Ovary (tissue), 10 donors: ENCODE measurements around the gene ADGRF5. TPM values are rescaled to one million over a fixed set of nuclear protein-coding genes. Genes with fewer than 3 reads are reported as not detected.

Experiments
- DNase-seq, 5 donors: peaks; one replicate each; pipeline ENCODE4 v3.0.0-alpha.2; 2019 to 2020
- H3K27ac ChIP-seq, 2 donors: fragments of 200-600 bp; one replicate each; pipeline versions ENCODE4 v1.5.1 to v1.8.0; 2019 to 2022
- H3K27me3 ChIP-seq: fragments of 200-600 bp; one replicate; pipeline ENCODE4 v1.8.0; 2022
- H3K36me3 ChIP-seq: fragments of 200-600 bp; sonication (generic); one replicate; pipeline ENCODE4 v1.5.1; 2019
- H3K4me1 ChIP-seq: one replicate; pipeline ENCODE4 v1.8.1; 2013; ENCODE audit warnings: mild to moderate bottlenecking, moderate library complexity; ENCODE audit not compliant: insufficient read depth
- H3K4me3 ChIP-seq: fragments of 200-600 bp; sonication (generic); one replicate; pipeline ENCODE4 v1.5.1; 2017
- H3K9me3 ChIP-seq, 2 donors: fragments of 200-600 bp in 1 of 2; sonication (generic) in 1 of 2; one replicate each; pipeline versions ENCODE4 v1.5.1 to v1.8.1; 2013 to 2019; ENCODE audit warnings: mild to moderate bottlenecking in 1 of 2, moderate library complexity in 1 of 2
- CTCF ChIP-seq, 3 donors: fragments of 450-650 bp in 2 of 3; fragments of 200-600 bp in 1 of 3; IDR thresholded peaks; one replicate each; pipeline versions ENCODE4 v1.5.1 to v1.8.0; 2016 to 2022; ENCODE audit warnings: antibody characterized with exemption in 3 of 3, mild to moderate bottlenecking in 1 of 3
- EP300 ChIP-seq: sonication (generic); formaldehyde crosslinking; IDR thresholded peaks from one replicate; pipeline ENCODE4 v1.6.1; 2017; ENCODE audit warnings: antibody characterized with exemption
- POLR2A ChIP-seq: fragments of 450-650 bp; IDR thresholded peaks from one replicate; pipeline ENCODE4 v1.6.1; 2017; ENCODE audit warnings: antibody characterized with exemption, mild to moderate bottlenecking, moderate library complexity
- WGBS, 3 donors: extraction: QIAGEN DNeasy Blood & Tissue Kit in 1 of 3; methylation state at CpG; one replicate each; pipeline versions ENCODE4 v1.1.5 to v1.1.7; 2013 to 2017; 5-methylcytosine and 5-hydroxymethylcytosine counted together
- intact Hi-C, 4 donors: fragments of 100-400 bp; cut with DNase I; formaldehyde crosslinking; loops; one replicate each; pipeline versions ENCODE4 v1.11.0 to v1.15.1; 2022 to 2023
- long read RNA-seq, 3 donors: library from polyadenylated mRNA in 2 of 3; unstranded in 2 of 3; transcript quantifications; one replicate each; pipeline ENCODE4 v2.0.0 and lab custom pipeline, GENCODE V29; 2021 to 2026
- polyA plus RNA-seq, 2 donors: library from polyadenylated mRNA; stranded (reverse); fragments of 200-250 nt in 1 of 2; fragments of 350-450 nt in 1 of 2; fragmentation: Illumina TruSeq in 1 of 2; extraction: RNeasy Lipid Tissue Mini Kit (QIAGEN cat#74804) in 1 of 2; gene quantifications; one replicate each; pipeline ENCODE4 v1.2.3, GENCODE V29; 2013 to 2014
- total RNA-seq, 7 donors: library from RNA; depleted of rRNA in 2 of 7; stranded (reverse); fragments of >200 nt in 2 of 7; fragmentation: NEBNext Ultra II Directional in 3 of 7; extraction: Animal tissue kit (Norgen Biotek cat#: 25700) in 3 of 7; gene quantifications; one replicate each; pipeline versions ENCODE4 v1.1.0 to v1.2.4, GENCODE V29; 2016 to 2023
- donor health status: DM: no; HTN: no; CAD: no; lungs with moderate emphysema.
- donor health status: DM: no; HTN: no; CAD: no.
- donor health status: Bipolar disorder and iron deficiency.
- donor health status: DM: yes; HTN: yes; CAD: no.
- donor health status: DM: no; HTN: no; CAD: no.
- donor health status: DM: yes; HTN: yes; CAD: no.

The ADGRF5 gene
- total RNA-seq (10 to 100 TPM in 3 of 7 donors, 1 to 10 TPM in 4; 4.7 to 22.3 (median 7.0) TPM), polyA plus RNA-seq (10 to 100 TPM; 13.1 to 41.2 TPM)
- long read RNA-seq, donor 1, partial matches to known transcripts = 2 of 3 reads
- long read RNA-seq, donor 1, other reads (novel, unspliced or antisense) = 1 of 3 reads
- long read RNA-seq, donor 2 = 0 reads
- long read RNA-seq, donor 3, full-length matches to known transcripts = 1 of 19 reads
- long read RNA-seq, donor 3, partial matches to known transcripts = 13 of 19 reads
- long read RNA-seq, donor 3, other reads (novel, unspliced or antisense) = 5 of 19 reads

- no peaks in the 10 kb centered on the region for H3K9me3 ChIP-seq
- intact Hi-C loops = no loop called here
- 74 to 84% (median 79%) methylated on average over 13 of the region's 13 CpGs for WGBS, 3 donors
- no peaks in the 10 kb centered on the region for H3K4me1 ChIP-seq
- H3K27ac ChIP-seq = no peak within 1 kb of the TSS
- no peaks in the 10 kb centered on the region for H3K27me3 ChIP-seq
- H3K4me3 ChIP-seq = no peak within 1 kb of the TSS
- DNase-seq = no peak
- TF ChIP-seq POLR2A = no peak
- no peak for TF ChIP-seq CTCF (IDR thresholded peaks at IDR 0.05)
- no peak for TF ChIP-seq EP300
- H3K36me3 ChIP-seq = no peaks in the 10 kb centered on the region
Measured at GRCh38 chr6:46921731-46922130, at the start of gene ADGRF5. Gene ADGRF5 (minus strand): TSS chr6:46921938. CDS start chr6:46906762, 15,176 bp downstream.

GRCh38 chr6:46969206-46969605 is 47.5 kb upstream of the ADGRF5 start:
- WGBS, 3 donors = 20 to 35% (median 20%) methylated on average over 1 of the region's 1 CpG
- Histone ChIP-seq H3K36me3 (no peaks in the 10 kb centered on the region), H3K4me3 (no peak overlapping the region), H3K27ac (no peak overlapping the region), H3K9me3 (no peaks in the 10 kb centered on the region), H3K4me1 (no peaks in the 10 kb centered on the region), H3K27me3 (no peaks in the 10 kb centered on the region)
- no peak for DNase-seq
- no peak for TF ChIP-seq CTCF (IDR thresholded peaks at IDR 0.05)
- no peak for TF ChIP-seq EP300
- TF ChIP-seq POLR2A = no peak
- intact Hi-C loops = no loop called here

- intact Hi-C loops = no loop called here
- H3K27me3 ChIP-seq = no peaks in the 10 kb centered on the region
- no peaks in the 10 kb centered on the region for H3K36me3 ChIP-seq
- H3K4me3 ChIP-seq = no peak overlapping the region
- H3K27ac ChIP-seq = no peak overlapping the region
- DNase-seq = no peak
- no peaks in the 10 kb centered on the region for H3K9me3 ChIP-seq
- H3K4me1 ChIP-seq = no peaks in the 10 kb centered on the region
- TF ChIP-seq CTCF (IDR thresholded peaks at IDR 0.05) (no peak), POLR2A (no peak), EP300 (no peak)
Measured at GRCh38 chr6:46967826-46968349, 46.1 kb upstream of the ADGRF5 start.

GRCh38 chr6:46964716-46965519 is 43.2 kb upstream of the ADGRF5 start:
- H3K4me1 ChIP-seq = no peaks in the 10 kb centered on the region
- H3K36me3 ChIP-seq = no peaks in the 10 kb centered on the region
- DNase-seq = no peak
- 52 to 67% (median 67%) methylated on average over 12 of the region's 12 CpGs for WGBS, 3 donors
- intact Hi-C loops = no loop called here
- no peaks in the 10 kb centered on the region for H3K27me3 ChIP-seq
- H3K9me3 ChIP-seq = no peaks in the 10 kb centered on the region
- H3K4me3 ChIP-seq = no peak overlapping the region
- H3K27ac ChIP-seq = no peak overlapping the region
- TF ChIP-seq CTCF (IDR thresholded peaks at IDR 0.05) (no peak), POLR2A (no peak), EP300 (no peak)
